Pancreas (tissue), 10 donors: ENCODE measurements around the gene EXOC3L1. TPM values are rescaled to one million over a fixed set of nuclear protein-coding genes. Genes with fewer than 3 reads are reported as not detected.
A peak's percentile ranks its signal among the peaks of the same experiment; 100 is the strongest.

Source experiments
- ATAC-seq, 4 donors: fragments of 200-7000 bp; cut with Tn5 transposase; one replicate each; pipeline versions ENCODE4 v1.8.0 to v1.9.1; 2020; ENCODE audit warnings: mild to moderate bottlenecking in 4 of 4, moderate library complexity in 4 of 4
- DNase-seq, 6 donors: peaks; one replicate each; pipeline ENCODE4 v3.0.0-alpha.2; 2020
- FAIRE-seq: peaks from 2 replicates; lab custom pipeline; 2012; peaks lifted over from hg19 to GRCh38; lab: Jason Lieb, UNC
- H3K27ac ChIP-seq, 4 donors: fragments of 200-600 bp; sonication (generic); 1 replicate in 3 of 4; 2 replicates in 1 of 4; pipeline versions ENCODE4 v1.5.0 to v1.8.0; 2020
- H3K27me3 ChIP-seq, 4 donors: fragments of 200-600 bp; one replicate each; pipeline ENCODE4 v1.8.0; 2021
- H3K36me3 ChIP-seq, 3 donors: fragments of 200-600 bp; sonication (generic) in 1 of 3; one replicate each; pipeline versions ENCODE4 v1.5.0 to v1.8.0; 2020 to 2021
- H3K4me1 ChIP-seq, 3 donors: fragments of 200-600 bp; one replicate each; pipeline ENCODE4 v1.8.0; 2021
- H3K4me3 ChIP-seq, 4 donors: fragments of 200-600 bp; sonication (generic) in 2 of 4; one replicate each; pipeline versions ENCODE4 v1.5.0 to v1.8.0; 2020 to 2021
- H3K9me3 ChIP-seq, 4 donors: fragments of 200-600 bp; one replicate each; pipeline ENCODE4 v1.8.0; 2021
- CTCF ChIP-seq, 4 donors: fragments of 200-600 bp; sonication (generic) in 3 of 4; IDR thresholded peaks; one replicate each; pipeline versions ENCODE4 v1.5.0 to v1.8.0; 2021; ENCODE audit warnings: antibody characterized with exemption in 4 of 4
- WGBS, 2 donors: extraction: QIAGEN DNeasy Blood & Tissue Kit; methylation state at CpG; one replicate each; pipeline ENCODE4 v1.1.7; 2013; 5-methylcytosine and 5-hydroxymethylcytosine counted together
- intact Hi-C, 3 donors: fragments of 100-400 bp; cut with DNase I; formaldehyde crosslinking; loops; one replicate each; pipeline versions ENCODE4 v1.11.1 to v1.14.2; 2022
- polyA plus RNA-seq, 2 donors: library from polyadenylated mRNA; stranded (reverse); fragments of 200-250 nt; gene quantifications; one replicate each; pipeline ENCODE4 v1.2.3, GENCODE V29; 2013
- total RNA-seq, 6 donors: library from RNA; stranded (reverse); fragmentation: NEBNext Ultra II Directional in 4 of 6; extraction: Animal tissue kit (Norgen Biotek cat#: 25700) in 4 of 6; gene quantifications; one replicate each; pipeline versions ENCODE4 v1.2.1 to v1.2.4, GENCODE V29; 2021 to 2023
- donor health status: healthy with polysubstance abuse.
- donor health status: DM: no; HTN: no; CAD: no; lungs with moderate emphysema.
- donor health status: DM: no; HTN: no; CAD: no.
- donor health status: control.
- donor health status: control.
- donor health status: Bipolar disorder and iron deficiency.
- donor health status: DM: yes; HTN: yes; CAD: no.
- donor health status: DM: no; HTN: no; CAD: no.
- donor health status: DM: no; HTN: no; CAD: no.
- donor health status: DM: yes; HTN: yes; CAD: no.

EXOC3L1 gene
- total and polyA plus RNA-seq, 8 donors = 0.67 to 6.2 (median 1.5) TPM

- no peak for ATAC-seq
- no peak for FAIRE-seq
- Histone ChIP-seq H3K4me1 (peaks cover 0 to 20% (median 3%) of the 10 kb centered on the region in 3 donors), H3K9me3 (no peaks in the 10 kb centered on the region), H3K27ac (no peak overlapping the region), H3K4me3 (no peak overlapping the region), H3K27me3 (no peaks in the 10 kb centered on the region), H3K36me3 (no peaks in the 10 kb centered on the region)
- TF ChIP-seq CTCF (IDR thresholded peaks at IDR 0.05) = no peak
- intact Hi-C loops = loop anchor here in 2 of 3 donors (5.0 to 10.0 kb wide), 2 partner anchors 140 to 182 kb away; no protein-coding TSS in a partner anchor
- no peak for DNase-seq
- 64 to 72% methylated on average over 7 of the region's 7 CpGs for WGBS, 2 donors
Observed at GRCh38 chr16:67157106-67157748, 32.7 kb downstream of the EXOC3L1 start.

- H3K4me3 ChIP-seq = no peak overlapping the region
- intact Hi-C loops = loop anchor here in 2 of 3 donors (5.0 to 10.0 kb wide), 2 partner anchors 139 to 181 kb away; no protein-coding TSS in a partner anchor
- WGBS, 2 donors = 53 to 56% methylated on average over 15 of the region's 15 CpGs
- no peaks in the 10 kb centered on the region for H3K9me3 ChIP-seq
- ATAC-seq = no peak
- FAIRE-seq = no peak
- DNase-seq = peak in 1 of 6 donors; percentile 62
- no peaks in the 10 kb centered on the region for H3K27me3 ChIP-seq
- no peak overlapping the region for H3K27ac ChIP-seq
- H3K4me1 ChIP-seq = peaks cover 0 to 15% (median 3%) of the 10 kb centered on the region in 3 donors
- TF ChIP-seq CTCF (IDR thresholded peaks at IDR 0.05) = no peak
- H3K36me3 ChIP-seq = no peaks in the 10 kb centered on the region
Observed at GRCh38 chr16:67156143-67156844, 33.6 kb downstream of the EXOC3L1 start.

- Histone ChIP-seq H3K4me3 (peak overlapping the region in 2 of 4 donors; percentile 14 to 25), H3K27me3 (no peaks in the 10 kb centered on the region), H3K4me1 (peaks cover 0 to 12% (median 3%) of the 10 kb centered on the region in 3 donors), H3K36me3 (no peaks in the 10 kb centered on the region), H3K27ac (no peak overlapping the region), H3K9me3 (no peaks in the 10 kb centered on the region)
- FAIRE-seq (no peak), ATAC-seq (peak; percentile 49 to 69 (median 64)), DNase-seq (peak in 5 of 6 donors; percentile 57 to 95 (median 84))
- peak; percentile 94 to 99 (median 96) for TF ChIP-seq CTCF (IDR thresholded peaks at IDR 0.05)
- intact Hi-C loops = loop anchor here in 2 of 3 donors (5.0 to 10.0 kb wide), 2 partner anchors 138 to 181 kb away; no protein-coding TSS in a partner anchor
- WGBS, 2 donors = 12 to 15% methylated on average over 58 to 74 of the region's 74 CpGs
Observed at GRCh38 chr16:67155295-67156142, 34.4 kb downstream of the EXOC3L1 start.

- DNase-seq (no peak), FAIRE-seq (no peak), ATAC-seq (no peak)
- WGBS, 2 donors = 38 to 42% methylated on average over 61 of the region's 61 CpGs
- Histone ChIP-seq H3K4me1 (peaks cover 0 to 12% (median 3%) of the 10 kb centered on the region in 3 donors), H3K4me3 (peak overlapping the region in 2 of 4 donors; percentile 14 to 25), H3K9me3 (no peaks in the 10 kb centered on the region), H3K36me3 (no peaks in the 10 kb centered on the region), H3K27me3 (no peaks in the 10 kb centered on the region), H3K27ac (no peak overlapping the region)
- intact Hi-C loops = loop anchor here in 2 of 3 donors (5.0 to 10.0 kb wide), 3 partner anchors 137 to 180 kb away; no protein-coding TSS in a partner anchor
- no peak for TF ChIP-seq CTCF (IDR thresholded peaks at IDR 0.05)
Observed at GRCh38 chr16:67154578-67155294, 35.2 kb downstream of the EXOC3L1 start.
